HG03097 (cell line): Measurements from ENCODE around the gene TARBP1.

Source experiments
- ATAC-seq: cut with Tn5 transposase; IDR thresholded peaks from one replicate; pipeline ENCODE4 v1.9.1; 2021; ENCODE audit not compliant: unreplicated experiment, low FRiP score

TARBP1 gene

DNA sequence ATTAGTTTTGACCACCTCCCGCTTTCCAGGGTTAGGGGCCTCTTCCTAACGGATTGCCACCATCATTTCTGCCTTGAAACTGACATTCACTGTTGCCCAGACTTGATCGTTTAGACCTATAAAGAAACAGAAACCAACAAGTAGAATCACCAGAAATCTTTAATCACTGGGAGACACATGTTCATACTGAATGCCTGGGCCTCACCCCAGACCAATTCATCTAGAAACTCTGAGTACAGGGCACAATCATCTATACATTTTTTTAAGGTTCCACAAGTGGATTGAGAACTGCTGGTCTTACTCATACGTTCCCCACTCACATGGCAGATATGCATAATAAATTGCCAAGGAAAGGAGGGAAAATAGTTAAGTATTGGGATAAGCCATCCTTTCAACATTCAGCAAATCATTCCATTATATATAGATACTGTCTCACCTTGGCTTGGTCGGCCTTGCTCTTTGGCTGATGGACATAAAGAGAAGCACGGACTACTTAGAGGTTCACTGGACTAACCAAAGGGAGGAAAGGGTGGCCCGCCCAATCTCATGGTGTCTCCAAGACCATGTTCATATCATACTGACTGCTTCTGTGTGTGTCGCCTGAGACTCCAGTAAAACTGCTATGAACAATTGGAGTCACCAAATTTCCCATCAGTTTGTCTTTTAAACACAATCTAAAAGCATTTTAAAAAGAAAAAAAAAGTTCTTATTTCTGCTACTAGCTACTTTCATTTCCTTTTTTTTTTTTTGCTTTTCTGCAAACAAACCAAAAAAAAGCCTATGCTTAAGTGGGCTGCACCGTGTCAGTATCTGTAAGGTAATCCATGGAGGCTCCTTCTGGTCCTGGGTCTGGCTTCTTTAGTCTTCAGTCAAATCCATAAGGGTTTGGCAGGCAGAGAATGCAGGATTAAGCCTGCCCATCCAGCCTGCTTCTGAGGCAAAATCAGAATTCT lies 9.4 kb upstream of the TARBP1 start:
- ATAC-seq, result no peak

- no peak for ATAC-seq
Measured at GRCh38 chr1:234486858-234487840, 8.2 kb upstream of the TARBP1 start.

GRCh38 chr1:234484991-234485739 lies 6.2 kb upstream of the TARBP1 start:
- no peak for ATAC-seq

GRCh38 chr1:234484218-234484617 lies 5.2 kb upstream of the TARBP1 start:
- ATAC-seq, result no peak

- no peak for ATAC-seq
Measured at GRCh38 chr1:234481771-234482170, 2.8 kb upstream of the TARBP1 start.

- ATAC-seq, result no peak
Measured at GRCh38 chr1:234479866-234480265, 887 bp upstream of the TARBP1 start.

- ATAC-seq, result no peak
Measured at GRCh38 chr1:234479310-234479559, 256 bp upstream of the TARBP1 start.

DNA sequence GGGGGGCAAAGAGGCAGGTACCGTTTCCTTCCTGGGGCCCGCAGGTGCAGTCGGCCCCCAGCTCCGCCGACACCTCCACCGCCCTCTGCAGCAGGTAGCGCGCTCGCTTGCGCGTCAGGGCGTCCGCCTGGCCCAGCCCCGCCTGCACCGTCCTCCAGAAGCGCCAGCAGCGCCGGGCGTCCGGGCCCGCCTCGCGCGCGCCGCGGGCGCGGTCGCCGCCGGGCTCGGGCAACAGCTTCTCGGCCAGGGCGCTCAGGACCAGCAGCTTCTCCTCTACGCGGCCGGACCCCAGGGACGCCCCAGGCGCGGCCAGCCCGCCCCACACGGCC lies 863 bp downstream of the TARBP1 start:
- ATAC-seq, result peak; percentile 36

- ATAC-seq, result no peak
Measured at GRCh38 chr1:234477386-234478151, 1.4 kb downstream of the TARBP1 start.

DNA sequence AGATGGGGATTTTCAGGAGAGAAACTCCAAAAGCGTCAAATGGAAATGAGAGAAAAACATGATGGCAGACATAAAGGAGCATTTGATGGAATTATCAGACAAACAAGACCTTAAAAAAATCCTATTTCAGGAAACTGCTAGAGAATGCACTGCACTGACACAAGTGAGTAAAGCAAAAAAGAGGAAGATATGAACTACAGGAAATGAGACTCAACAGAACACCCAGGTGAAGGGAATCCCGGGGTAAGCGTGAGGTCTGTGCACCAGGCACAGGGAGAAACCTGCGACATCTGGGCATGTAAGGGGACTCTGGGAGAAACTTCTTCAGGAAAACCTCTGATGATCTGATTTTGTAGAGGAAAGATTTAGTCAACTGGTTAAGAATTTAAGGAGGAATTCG lies 2.8 kb downstream of the TARBP1 start:
- ATAC-seq, result no peak

- no peak for ATAC-seq
Measured at GRCh38 chr1:234475167-234475793, 3.7 kb downstream of the TARBP1 start.

- no peak for ATAC-seq
Measured at GRCh38 chr1:234474375-234474774, 4.6 kb downstream of the TARBP1 start.

- ATAC-seq, result no peak
Measured at GRCh38 chr1:234473118-234473517, 5.9 kb downstream of the TARBP1 start.

DNA sequence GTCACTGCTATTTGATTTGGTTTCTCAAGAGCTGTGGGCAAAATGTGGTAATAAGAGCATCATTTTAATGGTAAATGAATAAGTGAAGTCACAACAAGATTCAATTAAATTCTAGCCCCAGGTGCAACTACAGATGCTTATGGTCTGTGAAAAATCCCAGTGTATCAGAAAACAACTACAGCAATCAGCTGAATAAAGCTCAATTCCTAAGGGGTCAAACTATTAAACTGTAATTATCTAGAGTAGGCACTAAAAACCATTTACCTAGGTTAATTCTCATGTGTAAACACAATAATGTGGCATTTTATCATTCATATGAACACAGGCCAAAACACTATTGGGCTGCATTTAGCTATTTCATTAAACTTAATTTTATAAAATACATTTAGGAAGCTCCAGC lies 9.6 kb downstream of the TARBP1 start:
- ATAC-seq, result no peak

GRCh38 chr1:234468580-234468979 lies 10.4 kb downstream of the TARBP1 start:
- no peak for ATAC-seq

DNA sequence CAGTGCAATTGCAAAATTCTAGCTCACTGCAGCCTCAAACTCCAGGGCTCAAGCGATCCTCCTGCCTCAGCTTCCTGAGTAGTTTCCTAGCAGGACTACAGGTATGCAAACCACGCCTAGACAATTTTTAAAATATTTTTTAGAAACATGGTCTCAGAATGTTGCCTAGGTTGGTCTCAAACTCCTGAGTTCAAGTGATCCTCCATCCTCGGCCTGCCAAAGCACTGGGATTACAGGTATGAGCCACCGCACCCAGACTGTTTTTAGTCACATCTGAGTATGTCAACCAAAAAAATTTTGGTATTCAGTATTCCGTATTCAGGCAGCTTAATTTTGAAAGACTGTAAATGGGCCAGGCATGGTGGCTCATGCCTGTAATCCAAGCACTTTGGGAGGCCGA lies 11.2 kb downstream of the TARBP1 start:
- ATAC-seq, result no peak

DNA sequence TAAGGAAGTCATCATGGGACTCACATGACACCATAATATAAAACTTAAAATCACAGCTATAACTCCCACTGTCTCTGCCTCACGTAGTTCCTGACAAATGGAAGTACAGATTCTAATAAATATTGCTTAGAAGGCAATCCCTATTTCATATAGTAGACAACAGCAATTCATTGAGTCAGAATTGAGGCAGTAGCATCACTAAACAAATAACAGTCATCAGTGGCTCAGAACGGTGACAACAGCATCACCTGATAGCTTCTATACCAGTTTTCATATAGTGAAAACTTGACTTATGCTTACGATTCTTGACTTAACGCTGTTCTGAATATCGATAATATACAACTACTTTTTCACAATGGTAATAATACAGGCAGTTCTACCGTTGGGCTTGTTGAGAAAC lies 12.0 kb downstream of the TARBP1 start:
- no peak for ATAC-seq

- ATAC-seq, result no peak
Measured at GRCh38 chr1:234463749-234464148, 15.2 kb downstream of the TARBP1 start.

DNA sequence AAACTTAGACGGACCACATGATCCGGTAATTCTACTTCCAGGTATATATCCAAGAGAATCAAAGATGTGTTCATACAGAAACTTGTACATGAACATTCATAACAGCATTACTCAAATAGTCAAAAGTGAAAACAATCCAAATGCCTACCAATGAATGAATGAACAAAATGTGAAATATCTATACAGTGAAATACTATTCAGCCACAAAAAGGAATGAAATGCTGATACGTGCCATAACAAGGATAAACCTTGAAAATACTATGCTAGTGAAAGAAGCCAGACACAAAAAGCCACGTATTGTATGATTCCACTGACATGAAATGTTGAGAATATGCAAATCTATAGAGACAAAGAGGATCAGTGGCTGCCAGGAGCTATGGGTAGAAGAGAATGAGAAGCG lies 18.3 kb downstream of the TARBP1 start:
- no peak for ATAC-seq
